Left lung (tissue), 10 donors: ENCODE data around the gene PAM16. TPM values are rescaled to one million over a fixed set of nuclear protein-coding genes. Genes with fewer than 3 reads are reported as not detected.
A peak's percentile ranks its signal among the peaks of the same experiment; 100 is the strongest.

ENCODE experiments used
- ATAC-seq: fragments of 200-7000 bp; cut with Tn5 transposase; one replicate; pipeline ENCODE4 v1.9.1; 2020; ENCODE audit warnings: moderate library complexity
- DNase-seq, 4 donors: peaks; one replicate each; pipeline ENCODE4 v3.0.0-alpha.2; 2013 to 2020
- H3K27ac ChIP-seq, 2 donors: fragments of 200-600 bp; sonication (generic) in 1 of 2; one replicate each; pipeline versions ENCODE4 v1.5.0 to v1.8.0; 2020 to 2021
- H3K27me3 ChIP-seq, 2 donors: fragments of 200-600 bp; sonication (generic) in 1 of 2; one replicate each; pipeline versions ENCODE4 v1.5.0 to v1.8.0; 2020 to 2021
- H3K36me3 ChIP-seq, 2 donors: fragments of 200-600 bp; sonication (generic) in 1 of 2; one replicate each; pipeline versions ENCODE4 v1.5.0 to v1.8.0; 2020 to 2021
- H3K4me1 ChIP-seq, 2 donors: fragments of 200-600 bp; one replicate each; pipeline ENCODE4 v1.8.0; 2021
- H3K4me3 ChIP-seq, 2 donors: fragments of 200-600 bp; sonication (generic) in 1 of 2; one replicate each; pipeline versions ENCODE4 v1.5.0 to v1.8.0; 2020 to 2021; ENCODE audit warnings: mild to moderate bottlenecking in 1 of 2
- H3K9me3 ChIP-seq, 2 donors: fragments of 200-600 bp; sonication (generic) in 1 of 2; one replicate each; pipeline versions ENCODE4 v1.5.0 to v1.8.0; 2020 to 2021
- intact Hi-C, 2 donors: fragments of 100-400 bp; cut with DNase I; formaldehyde crosslinking; loops; one replicate each; pipeline versions ENCODE4 v1.11.2 to v1.14.2; 2022
- polyA plus RNA-seq, 6 donors: library from polyadenylated mRNA; unstranded; fragments of 120-200 nt; gene quantifications; one replicate each; pipeline ENCODE4 v1.2.1, GENCODE V29; 2013; ENCODE audit not compliant: insufficient read length in 6 of 6
- total RNA-seq, 2 donors: library from RNA; stranded (reverse); fragmentation: NEBNext Ultra II Directional; extraction: Animal tissue kit (Norgen Biotek cat#: 25700); gene quantifications; one replicate each; pipeline ENCODE4 v1.2.1, GENCODE V29; 2021
- TF ChIP-seq, protein P1 (sequence below), 2 donors: fragments of 200-600 bp; sonication (generic) in 1 of 2; IDR thresholded peaks; one replicate each; pipeline versions ENCODE4 v1.5.0 to v1.8.0; 2021; ENCODE audit warnings: antibody characterized with exemption in 2 of 2
- donor health status: DM: no; HTN: yes; CAD: no.
- donor health status: DM: no; HTN: no; CAD: no.

The PAM16 gene
- total and polyA plus RNA-seq, 8 donors: 19.1 to 44.6 (median 29.8) TPM

DNA sequence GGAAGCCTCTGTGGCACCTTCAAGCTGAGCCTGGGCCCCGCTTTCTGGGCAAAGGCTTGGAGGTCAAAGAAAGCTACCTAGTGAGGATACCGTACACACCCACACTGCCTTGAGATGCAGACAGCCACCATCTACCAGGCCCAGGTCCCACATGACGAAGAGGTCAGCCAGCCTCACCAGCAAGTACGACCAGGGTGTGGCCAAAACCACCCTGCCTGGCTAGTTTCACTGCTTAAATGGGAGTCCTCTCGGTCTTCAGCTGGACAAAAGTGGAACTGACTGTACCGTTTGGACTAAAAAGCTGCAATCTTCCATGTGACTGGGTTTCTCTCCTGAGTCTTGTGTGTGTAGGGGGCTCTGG lies 42.1 kb upstream of the PAM16 start:
- Histone ChIP-seq H3K4me3 (no peak overlapping the region), H3K4me1 (peaks cover 6% of the 10 kb centered on the region in 2 donors), H3K27me3 (no peaks in the 10 kb centered on the region), H3K9me3 (no peaks in the 10 kb centered on the region), H3K27ac (peak overlapping the region in 1 of 2 donors; percentile 23), H3K36me3 (peaks cover 0 to 99% of the 10 kb centered on the region in 2 donors)
- ATAC-seq (peak; percentile 76), DNase-seq (no peak)
- TF ChIP-seq, protein P1, sequence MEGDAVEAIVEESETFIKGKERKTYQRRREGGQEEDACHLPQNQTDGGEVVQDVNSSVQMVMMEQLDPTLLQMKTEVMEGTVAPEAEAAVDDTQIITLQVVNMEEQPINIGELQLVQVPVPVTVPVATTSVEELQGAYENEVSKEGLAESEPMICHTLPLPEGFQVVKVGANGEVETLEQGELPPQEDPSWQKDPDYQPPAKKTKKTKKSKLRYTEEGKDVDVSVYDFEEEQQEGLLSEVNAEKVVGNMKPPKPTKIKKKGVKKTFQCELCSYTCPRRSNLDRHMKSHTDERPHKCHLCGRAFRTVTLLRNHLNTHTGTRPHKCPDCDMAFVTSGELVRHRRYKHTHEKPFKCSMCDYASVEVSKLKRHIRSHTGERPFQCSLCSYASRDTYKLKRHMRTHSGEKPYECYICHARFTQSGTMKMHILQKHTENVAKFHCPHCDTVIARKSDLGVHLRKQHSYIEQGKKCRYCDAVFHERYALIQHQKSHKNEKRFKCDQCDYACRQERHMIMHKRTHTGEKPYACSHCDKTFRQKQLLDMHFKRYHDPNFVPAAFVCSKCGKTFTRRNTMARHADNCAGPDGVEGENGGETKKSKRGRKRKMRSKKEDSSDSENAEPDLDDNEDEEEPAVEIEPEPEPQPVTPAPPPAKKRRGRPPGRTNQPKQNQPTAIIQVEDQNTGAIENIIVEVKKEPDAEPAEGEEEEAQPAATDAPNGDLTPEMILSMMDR (IDR thresholded peaks at IDR 0.05): no peak
- intact Hi-C loops: no loop called here

DNA sequence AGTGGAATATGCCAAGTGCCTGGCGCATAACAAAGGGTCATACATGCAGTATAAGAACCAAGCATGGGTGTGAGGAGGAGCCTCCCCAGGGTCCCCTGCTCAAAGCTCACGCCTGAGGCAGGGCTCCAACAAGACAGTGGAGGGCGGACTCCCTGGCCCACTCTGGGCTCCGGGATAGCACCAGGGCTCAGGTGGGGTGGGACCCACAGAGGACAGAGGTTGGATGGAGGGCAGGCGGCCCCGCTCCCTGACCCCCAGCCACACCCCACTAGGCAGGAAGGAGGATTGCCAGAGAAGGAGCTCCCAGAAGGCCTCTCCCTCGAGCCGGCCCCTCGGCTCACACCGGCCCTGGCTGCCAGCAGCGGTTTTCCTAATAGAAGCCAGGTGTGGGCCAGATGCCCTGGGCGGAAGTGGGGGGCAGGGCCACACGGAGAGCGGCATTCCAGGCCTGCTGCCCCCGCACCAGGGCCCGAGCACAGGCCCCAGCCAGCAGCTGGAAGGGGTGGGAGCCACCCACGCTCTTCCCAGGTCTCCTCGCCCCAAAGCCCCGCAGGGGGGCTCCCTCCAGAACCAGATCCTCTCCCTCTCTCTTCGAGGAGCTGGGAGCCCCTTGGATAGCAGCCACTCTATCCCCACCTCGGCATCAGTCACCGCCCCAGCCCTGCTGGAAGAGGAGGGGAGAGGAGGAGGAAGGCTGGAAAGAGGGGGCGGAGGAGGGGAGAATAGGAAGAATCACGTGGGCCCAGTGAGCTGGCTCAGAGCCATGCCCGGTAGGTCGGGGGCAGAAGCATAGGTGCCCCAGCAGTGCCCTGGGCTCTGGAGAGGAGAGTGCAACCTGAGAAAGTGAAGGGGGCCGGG lies 41.5 kb upstream of the PAM16 start:
- DNase-seq (peak in 1 of 4 donors; percentile 65), ATAC-seq (peak; percentile 47)
- intact Hi-C loops: no loop called here
- peaks cover 0 to 99% of the 10 kb centered on the region in 2 donors for H3K36me3 ChIP-seq
- H3K4me3 ChIP-seq: no peak overlapping the region
- H3K4me1 ChIP-seq: peaks cover 6 to 9% of the 10 kb centered on the region in 2 donors
- H3K27me3 ChIP-seq: no peaks in the 10 kb centered on the region
- H3K27ac ChIP-seq: peak overlapping the region in 1 of 2 donors; percentile 23
- TF ChIP-seq, protein P1 (IDR thresholded peaks at IDR 0.05): no peak
- no peaks in the 10 kb centered on the region for H3K9me3 ChIP-seq

GRCh38 chr16:4391631-4392381 lies 40.7 kb upstream of the PAM16 start:
- H3K9me3 ChIP-seq: no peaks in the 10 kb centered on the region
- peaks cover 6 to 10% of the 10 kb centered on the region in 2 donors for H3K4me1 ChIP-seq
- TF ChIP-seq, protein P1 (IDR thresholded peaks at IDR 0.05): no peak
- DNase-seq (no peak), ATAC-seq (no peak)
- H3K36me3 ChIP-seq: peaks cover 0 to 99% of the 10 kb centered on the region in 2 donors
- no peak overlapping the region for H3K27ac ChIP-seq
- no peaks in the 10 kb centered on the region for H3K27me3 ChIP-seq
- intact Hi-C loops: no loop called here
- H3K4me3 ChIP-seq: no peak overlapping the region

DNA sequence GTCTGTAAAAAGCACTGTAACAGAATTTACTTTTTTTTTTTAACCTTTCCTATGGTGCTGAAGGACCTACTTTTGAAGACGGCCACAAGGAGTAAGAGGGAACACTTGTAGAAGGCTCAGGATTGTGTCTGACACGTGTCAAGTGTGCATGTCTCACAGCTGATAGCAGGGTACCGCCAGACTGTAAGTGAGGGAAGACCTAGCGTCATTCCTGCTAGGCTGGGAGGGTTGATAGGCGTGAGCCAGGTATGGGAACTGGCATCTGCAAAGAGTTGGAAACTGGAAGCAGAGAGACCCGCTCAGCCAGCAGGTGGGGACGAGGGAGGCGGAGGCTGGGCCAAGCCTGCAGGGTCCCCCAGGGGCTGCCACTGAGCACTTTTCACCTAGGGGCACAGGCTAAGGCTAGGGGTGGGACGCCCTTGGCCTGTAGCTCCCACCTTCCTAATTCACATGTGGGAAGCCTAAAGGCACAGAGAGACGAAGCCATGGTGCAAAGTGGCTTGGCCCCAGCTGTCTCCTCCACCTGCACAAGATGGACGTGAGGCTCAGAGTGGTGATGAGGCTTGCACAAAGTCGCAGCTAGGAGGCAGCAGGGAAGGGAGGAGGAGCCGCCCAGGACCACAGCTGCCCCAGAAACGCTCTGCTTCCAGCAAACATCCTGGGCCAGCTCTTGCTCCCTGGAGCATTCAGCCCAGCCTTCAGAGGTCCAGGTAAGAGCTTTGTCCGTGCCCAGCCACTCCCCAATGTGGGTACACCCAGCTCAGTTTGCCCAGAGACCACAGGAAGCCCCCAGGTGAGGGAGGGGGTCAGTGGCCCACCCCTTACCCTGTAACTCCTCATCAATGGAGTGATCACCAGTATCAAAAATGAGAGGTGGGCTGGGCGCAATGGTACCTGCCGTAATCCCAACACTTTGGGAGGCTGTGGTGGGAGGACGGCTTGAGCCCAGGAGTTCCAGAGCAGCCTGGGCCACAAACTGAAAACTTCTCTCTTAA lies 39.4 kb upstream of the PAM16 start:
- H3K9me3 ChIP-seq: no peaks in the 10 kb centered on the region
- ATAC-seq (no peak), DNase-seq (no peak)
- peaks cover 0 to 99% of the 10 kb centered on the region in 2 donors for H3K36me3 ChIP-seq
- peaks cover 6 to 10% of the 10 kb centered on the region in 2 donors for H3K4me1 ChIP-seq
- intact Hi-C loops: no loop called here
- peak overlapping the region in 1 of 2 donors; percentile 25 for H3K27ac ChIP-seq
- H3K4me3 ChIP-seq: no peak overlapping the region
- no peaks in the 10 kb centered on the region for H3K27me3 ChIP-seq
- TF ChIP-seq, protein P1 (IDR thresholded peaks at IDR 0.05): no peak
